GM19467 (cell line): Measurements from ENCODE around the gene NANP.

ENCODE experiments used
- ATAC-seq: cut with Tn5 transposase; IDR thresholded peaks from one replicate; pipeline ENCODE4 v1.9.1; 2021; ENCODE audit warnings: mild to moderate bottlenecking, moderate library complexity; ENCODE audit not compliant: unreplicated experiment

NANP gene

DNA sequence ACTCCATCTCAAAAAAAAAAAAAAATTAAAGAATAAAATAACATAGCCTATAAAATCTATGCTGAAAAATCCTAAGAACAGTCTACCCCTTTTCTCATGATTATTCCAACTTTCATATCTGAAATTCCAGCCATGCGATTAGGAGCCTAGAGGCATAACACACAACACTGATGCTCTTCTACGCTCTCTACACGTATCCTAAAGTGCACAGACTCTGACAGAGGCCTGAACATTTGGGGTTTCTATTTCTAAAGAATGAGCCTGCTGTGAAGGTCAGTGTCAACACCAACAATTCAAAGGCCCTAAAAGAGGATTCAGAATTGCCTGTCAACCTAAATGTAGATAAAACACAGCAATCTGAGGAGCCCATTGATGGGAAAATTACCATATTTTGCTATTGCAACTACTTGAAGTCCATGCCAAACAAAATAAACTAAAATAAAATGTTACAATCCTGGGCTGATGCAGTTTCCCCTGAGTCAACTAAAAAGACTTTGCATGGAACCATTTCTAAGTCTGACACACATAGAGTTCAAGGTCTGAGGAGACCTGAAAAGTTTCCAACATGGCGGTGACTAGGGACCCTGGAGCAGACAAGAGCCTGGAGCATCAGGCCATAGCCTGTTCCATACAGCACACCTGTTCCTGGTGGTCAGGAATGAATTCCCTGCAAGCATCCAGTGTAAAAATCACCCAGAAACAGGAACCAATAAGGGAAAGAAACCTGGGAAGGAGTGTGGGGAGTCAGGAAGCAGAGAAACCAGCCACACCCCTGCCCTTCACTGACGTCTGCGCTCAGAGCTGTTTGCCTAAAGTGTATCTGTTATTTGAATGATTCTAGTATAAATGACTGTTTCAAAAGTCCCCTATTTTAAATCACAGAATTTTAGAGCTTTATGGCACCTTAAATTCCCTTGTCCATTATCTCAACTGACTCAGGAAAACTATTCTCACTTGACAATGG is 50.2 kb downstream of the NANP start:
- no peak for ATAC-seq

DNA sequence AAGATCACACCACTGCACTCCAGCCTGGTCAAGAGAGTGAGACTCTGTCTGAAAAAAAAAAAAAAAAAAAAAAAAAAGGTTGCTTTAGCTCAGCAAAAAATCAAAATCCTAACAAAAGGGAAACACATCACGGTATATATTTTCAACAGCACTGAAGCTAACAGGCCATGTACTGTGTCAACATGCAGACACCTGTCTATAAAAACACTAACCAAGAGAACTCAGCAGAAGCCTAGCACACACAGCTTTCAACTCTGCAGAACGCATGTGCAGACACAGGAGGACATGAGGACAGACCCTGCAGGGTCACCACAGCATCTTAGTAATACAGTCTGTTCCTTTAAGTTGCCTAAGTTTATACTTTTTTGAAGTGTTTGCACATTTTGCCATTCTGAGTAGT is 52.0 kb downstream of the NANP start:
- ATAC-seq, result no peak

DNA sequence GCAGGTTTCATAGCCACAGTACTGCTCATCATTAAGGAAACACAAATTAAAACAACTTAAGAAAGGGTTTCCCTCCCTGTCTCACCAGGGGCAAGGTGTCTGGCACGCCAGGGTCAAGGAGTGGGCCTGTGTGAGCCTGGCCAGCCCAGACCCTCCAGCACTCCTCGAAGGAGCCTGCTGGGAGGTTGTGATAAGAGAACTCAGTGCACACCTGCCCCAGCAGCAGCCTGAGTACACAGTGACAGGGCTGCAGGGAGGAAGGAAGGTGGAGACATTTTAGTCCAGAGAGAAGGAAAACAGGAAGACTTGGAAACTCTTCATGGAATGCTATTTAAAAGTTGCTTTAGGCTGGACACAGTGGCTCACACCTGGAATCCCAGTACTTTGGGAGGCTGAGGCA is 52.6 kb downstream of the NANP start:
- no peak for ATAC-seq

DNA sequence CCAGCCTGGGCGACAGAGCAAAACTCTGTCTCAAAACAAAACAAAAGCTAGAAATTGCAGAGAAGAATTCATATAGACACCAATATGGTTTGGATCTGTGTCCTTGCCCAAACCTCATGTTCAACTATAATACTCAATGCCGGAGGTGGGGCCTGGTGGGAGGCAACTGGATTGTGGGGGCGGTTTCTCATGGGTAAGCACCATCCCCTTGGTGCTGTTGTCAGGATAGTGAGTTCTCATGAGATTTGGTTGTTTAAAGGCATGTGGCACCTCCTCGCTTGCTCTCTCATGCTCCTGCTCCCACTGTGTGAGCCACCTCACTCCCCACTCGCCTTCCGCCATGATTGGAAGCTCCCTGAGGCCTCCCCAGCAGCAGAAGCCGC is 53.7 kb downstream of the NANP start:
- no peak for ATAC-seq

DNA sequence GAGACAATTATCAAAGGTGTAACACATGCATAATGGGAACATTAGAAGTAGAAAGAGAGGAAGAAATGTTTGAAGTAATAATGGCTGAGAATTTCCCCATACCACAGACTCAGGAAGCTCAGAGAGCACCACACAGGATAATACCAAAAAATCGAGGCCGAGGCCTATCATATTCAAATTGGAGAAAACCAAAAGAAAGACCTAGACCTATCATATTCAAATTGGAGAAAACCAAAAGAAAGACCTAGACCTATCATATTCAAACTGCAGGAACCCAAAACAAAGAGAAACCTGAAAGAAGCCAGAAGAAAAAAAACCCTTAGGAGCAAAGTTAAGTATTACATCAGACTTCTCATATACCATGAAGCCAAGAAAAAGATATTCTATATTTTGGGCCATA is 56.5 kb downstream of the NANP start:
- ATAC-seq, result no peak

DNA sequence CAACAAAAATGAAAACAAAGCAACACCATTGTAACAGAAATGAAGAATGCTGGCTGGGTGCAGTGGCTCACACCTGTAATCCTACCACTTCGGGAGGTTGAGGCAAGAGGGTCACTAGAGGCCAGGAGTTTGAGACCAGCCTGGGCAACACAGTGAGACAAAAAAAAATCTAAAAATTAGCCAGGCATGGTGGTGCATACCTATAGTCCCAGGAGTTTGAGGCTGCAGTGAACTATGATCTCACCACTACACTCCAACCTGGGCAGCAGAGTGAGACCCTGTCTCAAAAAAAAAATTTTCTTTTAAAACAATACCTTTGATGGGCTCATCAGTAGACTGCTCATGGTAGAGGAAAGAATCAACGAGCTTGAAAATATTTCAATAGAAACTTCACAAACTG is 57.0 kb downstream of the NANP start:
- no peak for ATAC-seq

DNA sequence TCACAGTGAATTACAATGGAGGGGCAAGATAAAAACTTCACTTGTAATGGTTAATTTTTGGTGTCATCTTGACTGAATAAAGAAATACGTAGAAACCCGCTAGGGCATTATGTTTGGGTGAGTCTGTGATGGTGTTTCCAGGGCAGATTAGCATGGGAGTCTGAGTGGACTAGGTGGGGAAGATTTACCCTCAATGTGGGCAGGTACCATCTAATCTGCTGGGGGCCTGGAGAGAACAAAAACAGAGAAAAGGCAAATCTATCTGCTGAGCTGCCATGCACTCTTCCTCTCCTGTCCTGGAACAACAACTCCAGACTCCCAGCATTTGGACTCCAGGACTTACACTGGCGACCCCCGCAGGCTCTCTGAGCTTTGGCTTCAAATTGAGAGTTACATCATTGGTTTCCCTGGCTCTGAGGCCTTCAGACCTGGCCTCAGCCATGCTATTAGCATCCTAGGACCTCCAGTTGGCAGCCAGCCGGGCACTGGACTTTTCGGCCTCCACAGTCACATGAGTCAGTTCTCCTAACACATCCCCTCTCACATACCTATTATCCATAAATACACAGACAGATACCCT is 58.1 kb downstream of the NANP start:
- no peak for ATAC-seq

DNA sequence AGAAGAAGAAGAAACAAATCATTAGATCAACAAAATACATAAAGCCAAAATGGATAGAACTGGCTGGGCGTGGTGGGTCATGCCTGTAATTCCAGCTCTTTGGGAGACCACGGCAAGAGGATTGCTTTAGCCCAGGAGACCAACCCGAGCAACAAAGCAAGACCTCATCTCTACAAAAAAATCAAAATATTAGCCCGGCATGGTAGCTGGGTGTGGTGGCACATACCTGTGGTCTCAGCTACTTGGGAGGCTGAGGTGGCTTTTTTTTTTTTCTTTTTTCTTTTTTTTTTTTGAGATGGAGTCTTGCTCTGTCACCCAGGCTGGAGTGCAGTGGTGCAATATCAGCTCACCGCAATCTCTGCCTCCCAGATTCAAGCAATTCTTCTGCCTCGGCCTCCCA is 59.9 kb downstream of the NANP start:
- no peak for ATAC-seq

DNA sequence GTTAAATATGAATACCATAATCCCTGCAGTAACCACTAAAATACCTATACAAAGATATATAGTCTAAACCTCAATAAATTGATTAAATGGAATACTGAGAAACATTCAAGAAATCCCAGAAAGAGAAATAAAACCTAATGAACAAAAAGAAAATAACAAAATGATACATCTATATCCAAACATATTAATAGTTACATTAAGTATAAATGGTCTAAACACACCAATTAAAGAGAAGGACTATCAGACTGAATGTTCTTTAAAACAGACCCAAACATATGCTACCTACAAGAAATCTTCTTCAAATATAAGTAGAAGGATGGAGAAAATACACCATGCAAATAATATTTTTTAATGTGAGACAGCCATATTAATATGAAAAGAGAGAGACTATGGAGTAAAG is 60.5 kb downstream of the NANP start:
- ATAC-seq, result no peak
